Thymus (tissue), 11 donors: ENCODE results near the gene AUTS2. TPM values are rescaled to one million over a fixed set of nuclear protein-coding genes. Genes with fewer than 3 reads are reported as not detected.
"Not testable (repeated sequence)": the region's sequence is repeated elsewhere in the genome, so short reads cannot be mapped to it uniquely, and the experiment has no call there.

Experiments
- DNase-seq, 9 donors: peaks; one replicate each; pipeline ENCODE4 v3.0.0-alpha.2; 2013; ENCODE audit warnings: low spot score in 9 of 9, low read depth in 6 of 9, missing footprints in 1 of 9
- H3K27ac ChIP-seq, 2 donors: one replicate each; pipeline ENCODE4 v1.5.1; 2013; ENCODE audit warnings: control low read depth in 1 of 2, low read depth in 1 of 2, low read length in 1 of 2, mild to moderate bottlenecking in 1 of 2, moderate library complexity in 1 of 2
- H3K27me3 ChIP-seq, 2 donors: one replicate each; pipeline ENCODE4 v1.5.1; 2013; ENCODE audit warnings: low read length in 1 of 2; ENCODE audit not compliant: control insufficient read depth in 2 of 2, insufficient read depth in 1 of 2
- H3K36me3 ChIP-seq, 2 donors: one replicate each; pipeline ENCODE4 v1.5.1; 2013; ENCODE audit warnings: low read length in 1 of 2, mild to moderate bottlenecking in 1 of 2, moderate library complexity in 1 of 2; ENCODE audit not compliant: control insufficient read depth in 2 of 2, insufficient read depth in 2 of 2
- H3K4me1 ChIP-seq, 2 donors: one replicate each; pipeline ENCODE4 v1.5.1; 2013; ENCODE audit warnings: low read length in 2 of 2; ENCODE audit not compliant: control insufficient read depth in 2 of 2, insufficient read depth in 2 of 2
- H3K4me3 ChIP-seq, 2 donors: one replicate each; pipeline ENCODE4 v1.5.1; 2013; ENCODE audit warnings: low read length in 2 of 2, control low read depth in 1 of 2, mild to moderate bottlenecking in 1 of 2
- H3K9me3 ChIP-seq, 2 donors: one replicate each; pipeline ENCODE4 v1.5.1; 2013; ENCODE audit warnings: low read length in 1 of 2, mild to moderate bottlenecking in 1 of 2; ENCODE audit not compliant: control insufficient read depth in 2 of 2, insufficient read depth in 1 of 2
- WGBS: extraction: QIAGEN DNeasy Blood & Tissue Kit; methylation state at CpG from one replicate; pipeline ENCODE4 v1.1.7; 2013; 5-methylcytosine and 5-hydroxymethylcytosine counted together
- polyA plus RNA-seq: library from polyadenylated mRNA; stranded (reverse); fragments of 200-250 nt; gene quantifications from one replicate; pipeline ENCODE4 v1.2.3, GENCODE V29; 2013
- total RNA-seq: library from RNA; stranded (reverse); fragments of 120-200 nt; gene quantifications from one replicate; pipeline ENCODE4 v1.2.4, GENCODE V29; 2013
- donor health status: healthy.

Gene AUTS2
- total and polyA plus RNA-seq, 2 donors: 9.2 to 17.1 TPM

DNA sequence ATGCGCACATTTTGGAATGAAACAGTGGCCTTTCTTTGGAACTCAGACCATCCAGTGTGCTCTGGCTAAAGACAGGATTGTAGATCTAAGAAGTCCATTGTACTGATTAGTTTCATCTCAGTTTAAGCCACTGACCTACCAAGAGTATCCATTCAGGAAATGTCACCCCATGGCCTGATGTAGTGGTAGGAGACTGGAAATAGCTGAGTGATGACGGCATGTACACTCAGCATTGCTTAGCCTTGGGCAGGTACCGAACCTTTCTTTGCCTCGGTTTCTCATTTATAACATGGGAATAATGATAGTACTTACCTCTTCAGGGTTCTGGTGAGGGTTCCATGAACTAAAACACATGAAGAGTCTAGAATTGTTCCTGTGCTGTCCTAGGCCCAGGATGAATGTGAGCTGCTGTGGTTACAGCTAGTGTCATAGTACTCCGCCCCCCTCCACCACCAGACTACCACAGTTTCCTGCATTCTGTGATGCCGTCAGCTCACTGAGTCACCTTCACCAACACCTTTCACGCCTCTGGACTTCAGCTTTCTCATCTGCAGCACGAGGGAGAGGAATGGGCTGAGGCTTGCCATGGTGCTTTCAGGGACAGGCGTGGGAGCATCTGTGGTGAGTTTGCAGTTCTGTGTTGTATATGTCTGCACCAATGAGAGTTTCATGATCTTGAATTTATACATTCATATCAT lies 1049.7 kb downstream of the AUTS2 start:
- Histone ChIP-seq H3K27ac (no peak overlapping the region), H3K27me3 (no peaks in the 10 kb centered on the region), H3K4me3 (no peak overlapping the region), H3K36me3 (no peaks in the 10 kb centered on the region), H3K4me1 (peaks cover 3 to 17% of the 10 kb centered on the region in 2 donors), H3K9me3 (peaks cover 0 to 7% of the 10 kb centered on the region in 2 donors)
- peak in 7 of 9 donors; percentile 48 to 84 (median 56) for DNase-seq
- 56% methylated on average over 9 of the region's 9 CpGs for WGBS

DNA sequence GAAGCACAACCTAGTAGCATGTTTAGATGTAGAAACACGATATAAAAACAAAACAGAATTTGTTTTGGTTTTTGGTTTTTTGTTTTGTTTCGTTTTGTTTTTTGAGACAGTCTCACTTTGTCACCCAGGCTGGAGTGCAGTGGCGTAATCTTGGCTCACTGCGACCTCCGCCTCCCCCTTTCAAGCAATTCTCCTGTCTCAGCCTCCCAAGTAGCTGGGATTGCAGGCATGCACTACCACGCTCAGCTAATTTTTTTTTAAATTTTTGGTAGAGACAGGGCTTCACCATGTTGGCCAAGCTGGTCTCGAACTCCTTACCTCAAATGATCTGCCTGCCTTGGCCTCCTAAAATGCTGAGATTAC lies 1050.2 kb downstream of the AUTS2 start:
- not testable (repeated sequence) for H3K36me3 ChIP-seq, H3K27me3 ChIP-seq, DNase-seq, H3K4me3 ChIP-seq, H3K9me3 ChIP-seq
- WGBS: 91% methylated on average over 7 of the region's 7 CpGs
- H3K4me1 ChIP-seq: peaks cover 3 to 17% of the 10 kb centered on the region in 2 donors
- H3K27ac ChIP-seq: peak overlapping the region in 1 of 2 donors; percentile 36

DNA sequence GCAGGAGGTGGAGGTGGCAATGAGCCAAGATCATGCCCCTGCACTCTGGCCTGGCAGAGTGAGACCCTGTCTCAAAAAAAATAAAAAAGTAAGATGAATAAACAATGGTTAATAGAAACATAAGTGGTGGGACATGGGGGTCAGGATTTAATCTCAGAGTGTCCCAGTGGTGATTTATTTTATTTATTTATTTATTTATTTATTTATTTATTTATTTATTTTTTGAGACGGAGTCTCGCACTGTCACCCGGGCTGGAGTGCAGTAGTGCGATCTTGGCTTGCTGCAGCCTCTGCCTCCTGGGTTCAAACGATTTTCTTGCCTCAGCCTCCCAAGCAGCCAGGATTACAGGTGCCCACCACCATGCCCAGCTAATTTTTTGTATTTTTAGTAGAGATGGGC lies 1051.0 kb downstream of the AUTS2 start:
- WGBS: 89% methylated on average over 5 of the region's 5 CpGs
- Histone ChIP-seq H3K4me3 (no peak overlapping the region), H3K36me3 (no peaks in the 10 kb centered on the region), H3K27me3 (no peaks in the 10 kb centered on the region), H3K27ac (no peak overlapping the region), H3K9me3 (peaks cover 0 to 7% of the 10 kb centered on the region in 2 donors), H3K4me1 (peaks cover 3 to 17% of the 10 kb centered on the region in 2 donors)
- no peak for DNase-seq

DNA sequence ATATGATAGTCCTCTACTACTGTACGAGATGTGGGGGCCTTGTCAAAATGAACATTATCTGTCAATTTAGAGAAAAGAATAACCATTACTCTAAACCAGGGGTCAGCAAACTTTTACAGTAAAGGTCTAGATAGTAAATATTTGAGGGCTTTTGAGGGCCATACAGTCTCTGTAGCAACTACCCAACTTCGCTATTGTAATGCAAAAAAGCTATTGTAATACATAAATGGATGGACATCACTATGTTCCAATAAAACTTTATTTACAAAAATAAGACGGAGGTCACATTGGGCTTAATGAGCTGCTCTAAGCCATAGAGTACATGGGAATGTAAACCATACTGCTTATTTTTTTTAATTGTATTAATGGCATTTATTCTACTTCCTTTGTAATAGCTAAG lies 1055.9 kb downstream of the AUTS2 start:
- Histone ChIP-seq H3K9me3 (no peaks in the 10 kb centered on the region), H3K36me3 (no peaks in the 10 kb centered on the region), H3K4me1 (peaks cover 14 to 24% of the 10 kb centered on the region in 2 donors), H3K4me3 (no peak overlapping the region), H3K27ac (no peak overlapping the region), H3K27me3 (no peaks in the 10 kb centered on the region)
- no peak for DNase-seq
- 98% methylated on average over 3 of the region's 3 CpGs for WGBS

DNA sequence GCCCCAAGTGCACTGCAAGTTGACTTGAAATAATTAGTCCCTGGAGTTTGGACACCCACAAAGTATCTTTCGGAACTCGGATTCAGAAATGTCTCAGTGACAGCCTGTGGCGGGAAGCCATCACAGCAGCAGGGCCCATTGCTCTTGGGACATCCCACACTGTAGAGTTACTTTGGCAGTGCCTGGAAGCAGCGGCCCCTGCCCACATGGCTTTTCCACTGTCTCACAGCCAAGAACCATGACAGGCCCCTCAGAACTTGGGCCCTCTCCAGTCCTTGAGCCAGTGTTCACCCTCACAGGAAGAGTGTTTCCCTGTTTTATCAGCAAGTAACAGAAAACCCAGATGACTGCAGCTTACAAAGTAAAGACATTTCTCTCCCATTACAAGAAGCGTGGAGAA lies 1056.7 kb downstream of the AUTS2 start:
- H3K4me1 ChIP-seq: peaks cover 11 to 29% of the 10 kb centered on the region in 2 donors
- 96% methylated on average over 5 of the region's 5 CpGs for WGBS
- H3K27ac ChIP-seq: no peak overlapping the region
- H3K9me3 ChIP-seq: no peaks in the 10 kb centered on the region
- DNase-seq: no peak
- H3K4me3 ChIP-seq: no peak overlapping the region
- no peaks in the 10 kb centered on the region for H3K27me3 ChIP-seq
- H3K36me3 ChIP-seq: no peaks in the 10 kb centered on the region

DNA sequence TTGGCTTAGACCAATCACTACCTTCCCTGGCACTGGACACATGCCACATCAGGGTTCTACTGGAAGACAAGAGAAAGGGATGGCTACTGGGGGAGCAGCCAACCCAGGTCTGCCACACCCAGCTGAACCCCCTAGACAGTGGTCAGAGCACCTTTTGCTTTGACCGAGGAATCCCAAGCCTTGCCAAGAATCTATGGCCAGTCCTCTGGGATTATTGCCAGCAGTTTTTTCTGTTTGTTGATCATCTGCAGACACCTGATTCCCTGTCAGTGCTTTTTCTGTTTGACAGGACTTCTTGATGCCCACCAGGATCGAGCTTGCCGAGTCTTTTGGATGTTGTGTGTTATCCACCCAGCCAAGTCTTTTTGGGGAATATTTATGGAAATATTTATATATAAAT lies 1057.4 kb downstream of the AUTS2 start:
- no peak overlapping the region for H3K4me3 ChIP-seq
- no peaks in the 10 kb centered on the region for H3K9me3 ChIP-seq
- WGBS: 95% methylated on average over 3 of the region's 3 CpGs
- no peaks in the 10 kb centered on the region for H3K27me3 ChIP-seq
- no peak overlapping the region for H3K27ac ChIP-seq
- H3K36me3 ChIP-seq: no peaks in the 10 kb centered on the region
- no peak for DNase-seq
- H3K4me1 ChIP-seq: peaks cover 11 to 36% of the 10 kb centered on the region in 2 donors

DNA sequence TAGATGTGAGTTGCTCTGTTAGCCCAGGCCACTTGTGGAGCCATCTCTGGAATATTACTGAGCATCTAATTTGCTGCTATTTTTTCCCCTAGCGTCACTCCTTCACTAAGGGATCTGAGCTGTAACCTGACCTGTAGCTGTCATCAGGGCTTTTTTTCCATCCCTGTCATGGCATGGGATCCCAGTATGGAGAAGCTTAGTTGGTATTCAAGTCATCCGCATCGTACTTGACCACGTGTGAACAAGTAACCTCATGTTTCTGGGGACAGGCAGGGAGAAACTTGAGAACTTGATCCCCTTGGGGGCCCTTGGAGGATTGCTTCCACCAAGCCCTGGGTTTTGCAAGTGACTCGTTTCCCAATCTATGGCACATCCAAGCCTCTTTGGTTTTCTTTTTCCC lies 1059.3 kb downstream of the AUTS2 start:
- Histone ChIP-seq H3K27me3 (no peaks in the 10 kb centered on the region), H3K27ac (no peak overlapping the region), H3K4me1 (peaks cover 11 to 44% of the 10 kb centered on the region in 2 donors), H3K36me3 (no peaks in the 10 kb centered on the region), H3K9me3 (no peaks in the 10 kb centered on the region), H3K4me3 (no peak overlapping the region)
- 96% methylated on average over 5 of the region's 5 CpGs for WGBS
- no peak for DNase-seq

DNA sequence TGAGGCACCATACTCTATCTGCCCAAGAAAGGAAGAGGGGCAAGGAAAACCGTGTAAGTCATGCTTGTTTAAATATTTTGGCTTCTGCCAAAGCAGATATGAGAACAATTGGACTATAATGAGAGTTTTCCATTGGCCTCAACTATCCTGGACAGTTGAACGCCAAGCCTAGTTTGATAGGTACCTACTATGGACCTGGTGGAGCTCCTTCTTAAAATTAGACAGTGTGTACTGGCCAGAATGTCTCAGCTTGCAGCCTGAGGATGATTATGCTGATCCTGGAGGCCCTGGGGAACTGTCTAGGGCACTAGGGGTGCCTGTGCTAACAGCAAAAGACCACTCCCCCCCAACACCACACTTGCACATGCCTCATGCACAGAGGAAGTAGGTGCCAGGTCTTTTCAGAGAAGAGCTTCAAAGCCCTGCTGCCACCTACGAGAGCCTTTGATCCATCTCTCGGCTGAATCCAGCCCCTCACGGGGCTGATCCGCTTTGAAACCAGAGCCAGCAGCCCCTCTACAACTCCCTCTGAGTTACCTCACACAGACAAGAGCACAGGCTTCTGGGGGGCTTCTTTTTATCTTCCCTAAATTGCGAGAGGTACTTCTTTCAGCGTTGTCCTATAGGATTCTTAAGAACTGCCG lies 1059.8 kb downstream of the AUTS2 start:
- H3K4me3 ChIP-seq: no peak overlapping the region
- WGBS: 61% methylated on average over 9 of the region's 9 CpGs
- DNase-seq: peak in 5 of 9 donors; percentile 40 to 77 (median 45)
- no peaks in the 10 kb centered on the region for H3K36me3 ChIP-seq
- no peaks in the 10 kb centered on the region for H3K27me3 ChIP-seq
- H3K9me3 ChIP-seq: no peaks in the 10 kb centered on the region
- H3K27ac ChIP-seq: no peak overlapping the region
- peaks cover 11 to 44% of the 10 kb centered on the region in 2 donors for H3K4me1 ChIP-seq

DNA sequence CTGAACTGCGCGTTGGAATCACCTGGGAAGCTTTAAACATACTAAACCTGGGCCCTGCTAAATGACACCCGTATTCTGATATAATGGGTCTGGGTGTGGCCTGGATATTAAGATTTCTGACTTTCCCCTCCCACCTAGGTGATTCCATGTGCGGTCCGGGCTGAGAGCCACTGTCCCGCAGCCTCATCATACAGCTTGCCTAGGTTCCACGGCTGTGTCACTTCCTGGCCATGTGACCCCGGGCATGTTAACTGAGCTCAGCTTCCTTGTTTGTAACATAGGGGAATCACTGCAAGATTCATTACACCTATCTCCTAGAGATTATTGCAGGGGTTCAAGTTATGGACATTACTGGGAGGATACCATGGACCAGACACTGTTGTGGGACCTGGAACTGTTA lies 1061.0 kb downstream of the AUTS2 start:
- H3K9me3 ChIP-seq: no peaks in the 10 kb centered on the region
- peak overlapping the region in 1 of 2 donors; percentile 46 for H3K27ac ChIP-seq
- H3K36me3 ChIP-seq: no peaks in the 10 kb centered on the region
- WGBS: 91% methylated on average over 8 of the region's 8 CpGs
- H3K4me1 ChIP-seq: peaks cover 11 to 44% of the 10 kb centered on the region in 2 donors
- H3K4me3 ChIP-seq: no peak overlapping the region
- DNase-seq: peak in 1 of 9 donors; percentile 50
- no peaks in the 10 kb centered on the region for H3K27me3 ChIP-seq
